GM04503 (cell line): Measurements from ENCODE around the gene LYPD6.

ENCODE experiments used
- DNase-seq: peaks from one replicate; pipeline ENCODE4 v3.0.0-alpha.2; 2012; ENCODE audit warnings: low read depth

The LYPD6 gene

DNA sequence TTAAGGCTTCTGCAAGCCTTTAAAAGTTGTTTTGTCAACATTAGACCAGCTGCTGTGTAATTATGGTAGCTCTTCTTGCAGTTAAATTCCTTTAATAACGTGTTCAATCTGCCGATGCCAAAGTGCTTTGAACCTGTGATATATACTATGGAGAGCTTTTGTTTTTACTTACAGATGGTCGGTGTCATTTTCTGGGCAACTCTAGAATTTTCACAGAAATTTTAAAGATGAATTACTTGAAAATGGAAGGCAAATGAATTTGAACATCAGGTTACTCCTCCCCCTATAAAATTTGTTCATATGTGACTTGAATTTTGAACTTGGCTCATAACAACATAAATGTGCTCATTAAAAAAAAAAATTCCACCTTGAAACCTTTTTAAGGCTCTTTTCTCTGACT lies 23.0 kb downstream of the LYPD6 start:
- DNase-seq = no peak

DNA sequence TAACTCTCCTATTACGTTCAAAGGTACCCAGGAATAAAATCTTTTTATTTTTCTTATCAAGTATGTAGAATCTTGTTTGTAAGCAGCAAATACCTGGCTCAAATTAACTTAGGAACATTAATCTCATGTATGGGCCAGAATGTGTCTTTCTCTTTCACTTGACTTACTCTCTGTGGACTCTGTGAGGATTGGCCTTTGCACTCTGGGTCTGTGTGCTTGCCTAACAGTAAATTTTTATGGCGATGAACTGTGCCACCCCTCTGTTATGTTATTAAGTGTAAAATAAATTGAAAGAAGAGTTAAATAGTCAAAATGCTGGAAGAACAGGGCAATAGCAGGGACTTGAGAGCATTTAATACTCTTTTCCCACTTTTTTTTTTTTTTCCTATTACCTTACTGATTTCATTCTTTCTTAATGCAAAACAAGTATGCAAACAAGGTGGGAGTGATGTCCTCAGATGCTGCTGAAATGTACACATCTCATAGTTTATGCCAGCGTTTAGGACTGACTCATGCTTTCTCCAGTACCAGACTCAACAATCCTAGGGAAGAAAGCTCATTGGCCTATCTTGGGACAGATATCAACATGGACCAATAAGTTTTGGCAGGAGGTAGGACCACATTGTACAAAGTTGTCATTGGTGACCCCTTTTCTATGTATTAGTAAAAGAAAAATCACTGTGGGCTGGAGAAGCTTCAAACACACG lies 25.5 kb downstream of the LYPD6 start:
- no peak for DNase-seq

DNA sequence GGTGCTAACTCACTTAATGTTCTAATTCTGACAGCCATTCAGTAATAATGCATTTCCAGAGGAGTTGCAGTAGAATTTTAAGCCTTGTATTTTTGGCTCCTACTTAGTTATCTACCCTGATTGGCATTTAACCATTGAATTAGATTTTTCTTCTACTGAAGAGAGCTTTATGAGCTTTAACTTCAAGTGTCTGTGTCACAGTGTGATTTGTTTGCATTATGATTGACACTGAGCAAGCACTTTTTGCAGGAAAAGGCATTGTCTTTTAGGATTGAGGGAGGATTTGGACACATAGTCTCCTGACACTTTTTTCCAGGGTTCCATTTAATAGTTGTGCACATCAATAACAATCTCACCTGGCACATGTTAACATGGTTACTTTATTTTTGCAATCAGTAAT lies 26.7 kb downstream of the LYPD6 start:
- DNase-seq = no peak

DNA sequence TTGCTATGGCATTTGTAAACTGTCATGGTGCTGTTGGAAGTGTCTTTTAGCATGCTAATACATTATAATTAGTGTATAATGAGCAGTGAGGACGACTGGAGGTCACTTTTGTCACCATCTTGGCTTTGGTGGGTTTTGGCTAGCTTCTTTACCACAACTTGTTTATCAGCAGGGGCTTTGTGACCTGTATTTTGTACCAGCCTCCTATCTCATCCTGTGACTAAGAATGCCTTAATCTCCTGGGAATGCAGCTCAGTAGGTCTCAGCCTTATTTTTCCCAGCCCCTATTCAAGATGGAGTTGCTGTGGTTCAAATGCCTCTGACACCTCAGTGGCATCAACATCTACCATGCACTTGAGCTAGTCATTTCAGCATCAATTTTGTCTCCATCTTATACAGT lies 29.7 kb downstream of the LYPD6 start:
- no peak for DNase-seq

DNA sequence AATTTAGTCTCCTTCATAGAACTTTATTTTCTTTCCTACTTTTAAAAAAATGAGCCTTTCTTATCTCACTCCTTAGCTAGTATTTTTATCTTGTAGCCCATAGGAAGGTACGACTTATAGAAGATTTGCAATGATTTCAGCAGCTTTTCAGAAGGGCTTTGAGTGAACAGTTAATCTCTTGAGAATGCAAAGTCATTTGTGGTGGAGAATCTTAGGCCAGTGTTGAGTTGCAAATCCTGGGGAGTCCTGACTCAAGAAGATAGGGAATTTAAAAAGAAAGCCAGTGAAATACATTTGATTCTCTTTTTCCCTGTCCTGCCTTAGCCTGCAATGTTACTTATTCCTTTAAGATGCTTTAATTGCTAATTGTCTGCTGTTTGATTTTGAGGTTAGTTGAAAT lies 33.6 kb downstream of the LYPD6 start:
- no peak for DNase-seq

DNA sequence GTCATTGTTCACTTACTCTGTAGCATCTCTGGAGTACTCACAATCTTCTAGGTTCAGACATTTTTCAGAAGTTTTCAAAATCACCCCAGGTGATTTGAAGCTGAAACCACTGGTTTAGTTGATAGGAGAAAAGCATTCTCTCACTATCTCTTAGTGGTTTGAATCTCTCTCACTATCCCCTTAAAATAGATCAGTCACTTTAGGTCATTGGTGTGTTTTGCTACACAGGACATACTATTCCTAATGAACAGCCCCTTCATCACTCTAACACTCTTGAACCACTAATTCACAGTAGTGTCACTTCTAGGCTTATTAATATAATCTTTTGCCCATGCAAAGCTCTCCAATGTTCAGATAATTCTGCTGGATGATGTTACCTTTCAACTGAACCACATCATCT lies 34.5 kb downstream of the LYPD6 start:
- DNase-seq = no peak

DNA sequence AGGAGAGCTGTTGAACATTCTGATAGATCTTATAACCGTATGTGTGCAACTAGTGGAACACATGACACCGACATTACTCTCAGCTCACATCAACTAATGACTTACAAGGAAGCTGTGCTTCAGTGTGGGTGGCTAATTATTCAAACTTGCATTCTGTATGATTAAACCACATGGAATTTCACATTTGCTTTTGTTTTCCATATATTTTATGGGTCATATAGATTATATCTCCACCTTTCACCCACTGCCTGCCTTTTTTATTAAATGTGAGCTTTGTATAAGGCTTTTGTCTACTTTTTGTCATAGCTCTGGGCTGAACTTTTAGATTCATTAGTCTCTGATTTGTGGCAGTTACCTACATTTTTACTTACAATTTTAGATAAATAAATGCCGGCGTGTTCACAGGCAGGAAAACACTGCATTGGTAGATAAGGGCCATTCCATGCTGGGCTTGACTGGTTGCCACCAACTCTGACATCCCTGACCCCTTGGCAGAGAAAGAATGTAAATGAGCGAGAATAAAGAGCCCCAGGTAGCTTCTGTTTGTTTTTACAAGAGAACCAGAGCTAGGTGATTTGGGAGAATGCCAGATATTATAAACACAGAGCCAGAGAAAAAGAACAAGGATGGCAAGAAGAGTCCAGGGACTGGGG lies 35.7 kb downstream of the LYPD6 start:
- DNase-seq = no peak

DNA sequence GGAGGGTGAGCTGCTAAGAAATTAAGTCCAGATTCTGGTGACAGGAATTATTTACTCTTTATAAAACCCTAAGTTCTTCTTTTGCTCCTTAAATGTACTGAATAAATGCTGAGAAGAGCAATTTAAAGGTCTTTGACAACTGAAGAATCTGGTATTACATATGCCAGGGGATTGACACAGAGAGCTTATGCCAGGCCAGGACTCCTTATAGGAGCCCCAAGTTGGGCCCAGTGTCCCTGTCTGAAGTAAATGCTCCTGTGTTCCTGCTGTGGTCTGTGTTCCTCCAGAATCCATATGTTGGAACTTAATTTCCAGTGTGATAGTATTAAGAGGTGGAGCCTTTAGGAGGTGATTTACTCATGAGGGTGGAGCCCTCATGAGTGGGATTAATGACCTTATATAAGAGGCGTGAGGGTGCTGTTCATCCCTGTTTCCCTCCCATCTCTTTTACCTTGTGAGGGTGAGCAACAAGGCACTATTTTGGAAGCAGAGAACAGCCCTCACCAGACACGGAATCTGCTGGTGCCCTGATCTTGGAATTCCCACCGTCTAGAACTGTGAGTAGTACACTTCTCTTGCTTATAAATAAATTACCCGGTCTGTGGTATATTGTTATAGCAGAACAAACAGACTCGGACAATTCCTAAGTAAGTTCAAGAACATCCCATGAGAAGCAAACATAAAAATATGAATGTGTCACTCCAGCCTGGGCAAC lies 39.8 kb downstream of the LYPD6 start:
- no peak for DNase-seq

DNA sequence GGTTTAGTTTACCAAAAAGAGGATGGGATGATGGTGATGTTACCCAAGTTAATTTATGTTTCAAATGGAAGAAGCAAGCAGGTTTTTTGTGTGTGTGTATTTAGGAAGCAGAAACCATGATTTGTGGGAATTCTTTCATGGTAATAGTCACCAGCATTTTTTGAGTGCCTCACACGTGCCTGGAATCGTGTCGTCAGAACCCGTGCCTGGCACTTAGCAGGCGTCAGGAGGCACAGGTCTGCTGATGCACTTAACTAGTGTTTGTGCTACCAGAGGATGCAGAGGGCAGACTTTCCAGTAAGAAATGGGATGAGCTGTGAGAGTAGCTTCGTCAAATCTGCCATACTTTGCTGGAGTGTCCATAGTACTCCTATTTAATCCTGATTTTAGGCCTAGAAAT lies 41.1 kb downstream of the LYPD6 start:
- no peak for DNase-seq

DNA sequence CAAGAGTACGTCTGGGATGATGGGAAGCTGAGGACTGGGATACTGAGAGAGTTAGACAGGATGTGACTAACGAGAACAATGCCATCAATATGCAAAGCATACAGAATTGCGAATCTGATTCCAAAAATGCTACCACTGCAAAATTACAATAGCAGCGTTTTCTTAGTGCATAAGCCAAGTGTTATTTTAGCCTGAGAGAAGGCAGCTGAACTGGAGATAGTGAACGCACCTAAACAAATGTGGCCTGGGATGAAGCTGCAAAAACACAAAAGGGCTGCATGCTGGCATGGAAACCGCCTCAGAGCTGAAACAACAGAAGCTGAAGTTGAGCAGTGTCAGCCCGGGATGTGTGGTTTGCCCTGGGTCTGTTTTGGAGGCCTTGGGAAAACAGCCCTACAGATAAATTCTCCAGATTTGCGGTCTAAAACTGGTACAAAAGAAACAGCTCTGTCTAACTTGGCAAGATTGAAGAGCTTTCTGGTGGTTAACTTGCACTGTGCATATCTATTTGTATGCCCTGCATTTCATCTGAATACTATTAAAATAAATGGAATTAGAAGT lies 45.5 kb downstream of the LYPD6 start:
- DNase-seq = no peak

DNA sequence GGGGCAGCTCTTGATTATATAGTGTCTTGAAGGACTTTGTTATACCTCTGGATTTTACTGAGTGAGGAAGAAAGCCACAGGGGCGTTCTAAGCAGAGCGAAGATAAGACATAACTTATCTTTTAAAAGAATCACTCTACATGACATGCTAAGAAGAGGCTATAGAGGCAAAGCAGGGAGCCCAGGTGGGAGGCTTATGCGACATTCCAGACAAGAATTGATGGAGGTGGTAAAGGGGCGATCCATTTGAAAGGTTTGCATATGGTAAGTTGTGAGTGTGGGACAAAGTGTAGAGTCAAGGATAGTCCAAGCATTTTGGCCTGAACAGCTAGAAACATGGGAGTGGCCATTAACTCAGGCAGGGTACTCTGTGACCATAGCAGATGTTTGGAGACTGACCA lies 49.8 kb downstream of the LYPD6 start:
- DNase-seq = no peak

DNA sequence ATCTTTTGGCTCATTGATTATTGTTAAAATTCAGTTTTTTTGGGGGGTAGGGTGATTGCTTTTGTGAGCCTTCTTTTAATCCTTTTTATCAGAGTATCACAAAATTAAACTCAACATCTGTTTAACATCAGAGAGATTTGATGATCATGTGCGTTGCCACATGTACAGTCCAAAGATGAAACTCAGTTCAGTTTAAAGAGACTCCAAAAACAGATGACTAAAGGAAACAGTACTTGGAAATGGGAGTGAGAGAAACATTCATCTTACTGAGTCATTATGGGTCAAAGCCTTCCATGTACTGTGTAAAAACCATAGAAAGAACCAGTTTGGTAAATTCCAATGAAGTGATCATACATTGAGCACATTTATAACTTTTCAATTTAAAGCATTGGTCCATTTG lies 53.0 kb downstream of the LYPD6 start:
- DNase-seq = peak; percentile 90

DNA sequence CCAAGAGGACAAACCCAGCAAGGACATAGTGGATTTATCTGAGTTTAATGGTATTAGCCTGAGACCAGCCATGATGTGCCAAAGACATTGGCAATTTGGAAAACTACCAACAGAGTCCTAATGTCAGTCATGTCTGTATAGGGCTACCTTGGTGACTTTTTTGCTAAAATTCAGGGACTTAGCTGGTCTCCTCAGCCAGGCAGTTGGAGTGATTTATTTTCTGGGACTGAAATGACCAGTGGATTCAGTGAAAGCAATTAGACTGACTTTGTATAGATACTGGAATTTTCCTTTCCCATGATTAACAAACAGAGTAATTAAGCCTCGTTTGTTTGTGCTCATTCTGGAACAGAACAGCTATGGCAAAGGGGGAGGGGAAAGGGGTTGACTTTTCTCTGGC lies 55.0 kb downstream of the LYPD6 start:
- no peak for DNase-seq

DNA sequence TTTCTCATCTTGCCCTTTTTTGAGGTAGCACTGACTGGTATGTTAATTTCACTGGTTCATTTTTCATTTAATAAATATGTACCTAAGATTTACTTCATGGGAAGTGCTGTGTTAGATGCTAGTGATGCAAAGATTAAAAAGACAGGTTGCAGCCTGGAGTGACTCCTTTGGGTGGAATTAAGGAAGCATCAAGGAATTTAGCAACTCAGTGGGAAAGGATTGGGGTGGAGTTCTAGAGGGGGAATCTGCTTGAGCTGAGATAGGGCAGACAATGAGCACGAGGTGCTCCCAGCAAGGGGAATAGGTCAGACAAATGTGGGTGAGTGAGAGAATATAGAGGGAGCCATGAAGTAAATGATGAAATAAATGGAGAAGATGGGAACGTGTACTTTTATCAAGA lies 57.0 kb downstream of the LYPD6 start:
- no peak for DNase-seq

DNA sequence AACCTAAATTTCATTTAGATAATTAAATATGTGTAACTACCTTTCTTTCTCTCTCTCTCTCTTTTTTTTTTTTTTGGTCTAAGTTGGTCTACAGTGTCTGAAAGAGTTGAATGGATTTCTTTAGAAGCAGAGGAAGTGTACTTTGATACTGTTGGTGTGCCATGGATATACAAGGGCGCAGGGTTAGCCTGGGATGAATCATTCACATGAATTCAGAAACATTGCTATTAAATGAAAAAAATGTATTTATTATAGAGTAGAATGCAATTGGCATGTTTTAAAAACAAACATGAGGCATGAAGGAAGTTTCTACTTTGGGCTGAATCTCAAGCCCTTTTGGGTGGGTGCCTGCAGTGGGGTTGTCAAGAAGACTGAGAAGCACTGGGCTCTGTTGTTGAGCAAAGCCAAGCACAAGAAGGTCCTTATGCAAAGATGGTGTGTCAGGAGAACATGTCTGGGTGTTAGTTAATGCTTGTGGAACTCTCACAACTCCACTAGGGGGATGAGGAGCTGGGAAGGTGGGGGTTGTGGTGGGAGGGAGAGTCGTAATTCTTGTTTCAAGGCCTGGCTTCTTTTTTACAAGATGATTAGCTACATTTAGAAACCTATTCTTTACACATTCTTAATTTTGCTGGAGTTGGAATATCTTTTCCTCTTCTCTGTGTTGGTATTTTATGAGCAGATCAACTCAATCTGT lies 57.9 kb downstream of the LYPD6 start:
- no peak for DNase-seq

DNA sequence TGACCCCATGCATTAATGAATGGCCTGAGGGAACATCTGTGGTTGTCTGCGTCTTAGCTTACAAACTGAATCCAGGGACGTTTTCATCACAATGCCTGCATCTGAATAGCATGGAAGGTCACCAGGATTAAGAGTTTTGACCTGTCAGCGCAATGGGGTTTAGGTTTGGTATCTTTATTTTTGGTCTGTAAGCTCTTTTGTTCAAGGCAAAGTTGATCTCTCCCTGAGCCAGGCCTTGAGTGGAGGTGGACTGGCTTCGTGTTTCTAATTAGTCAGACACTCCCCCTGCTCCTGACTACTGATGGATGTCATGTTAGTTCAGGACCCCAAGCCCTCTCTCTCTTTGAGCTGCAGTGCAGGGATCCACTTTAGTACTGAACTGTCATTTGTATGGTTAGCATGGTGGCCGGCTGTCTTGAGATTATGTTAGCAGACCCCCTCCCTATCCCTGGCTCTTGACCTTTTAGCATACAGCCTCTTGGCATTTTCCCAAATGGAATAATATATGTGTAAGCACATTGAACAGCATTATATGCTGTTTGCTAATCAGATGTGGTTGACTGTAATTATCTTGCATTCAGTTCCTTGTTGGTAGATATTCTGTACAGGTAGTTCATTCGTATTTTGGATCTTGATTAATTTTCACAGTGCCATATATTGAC lies 59.2 kb downstream of the LYPD6 start:
- DNase-seq = no peak

DNA sequence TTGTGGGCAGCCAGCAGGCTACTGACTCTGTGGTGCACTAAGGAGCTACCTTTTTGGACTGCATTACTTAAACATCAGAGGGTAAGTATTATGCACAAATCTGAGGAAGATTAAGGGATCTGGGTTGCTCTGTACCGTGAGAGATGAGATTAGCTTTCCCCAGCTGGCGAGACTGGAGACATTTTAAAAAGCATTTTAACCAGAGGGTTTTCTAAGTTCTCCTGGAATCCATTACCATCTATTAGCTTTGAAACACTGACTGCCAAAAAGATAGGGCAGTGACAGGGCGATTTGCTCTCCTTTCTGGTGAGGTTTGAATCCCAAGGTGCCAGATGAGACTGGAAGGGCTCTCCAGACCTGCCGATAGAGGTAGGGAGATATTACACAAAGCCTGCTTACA lies 63.2 kb downstream of the LYPD6 start:
- no peak for DNase-seq

DNA sequence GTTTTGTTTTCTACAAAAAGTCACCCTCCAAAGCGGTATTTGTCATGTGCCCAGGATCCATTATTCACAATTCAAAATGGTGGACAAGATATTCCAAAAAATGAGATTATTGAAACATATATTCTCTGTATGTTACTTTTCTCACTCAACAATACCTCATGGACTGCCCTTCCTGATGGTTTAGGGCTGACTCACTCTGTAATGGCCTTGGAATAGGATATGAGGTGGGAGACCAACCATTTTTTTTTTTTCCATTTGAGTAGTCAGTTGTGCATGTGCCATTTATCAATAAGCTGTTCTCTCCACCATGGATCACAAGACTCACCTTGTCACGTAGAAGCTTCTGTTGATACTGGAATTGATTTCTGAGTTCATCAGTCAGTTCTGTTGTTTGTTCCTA lies 64.5 kb downstream of the LYPD6 start:
- DNase-seq = no peak

DNA sequence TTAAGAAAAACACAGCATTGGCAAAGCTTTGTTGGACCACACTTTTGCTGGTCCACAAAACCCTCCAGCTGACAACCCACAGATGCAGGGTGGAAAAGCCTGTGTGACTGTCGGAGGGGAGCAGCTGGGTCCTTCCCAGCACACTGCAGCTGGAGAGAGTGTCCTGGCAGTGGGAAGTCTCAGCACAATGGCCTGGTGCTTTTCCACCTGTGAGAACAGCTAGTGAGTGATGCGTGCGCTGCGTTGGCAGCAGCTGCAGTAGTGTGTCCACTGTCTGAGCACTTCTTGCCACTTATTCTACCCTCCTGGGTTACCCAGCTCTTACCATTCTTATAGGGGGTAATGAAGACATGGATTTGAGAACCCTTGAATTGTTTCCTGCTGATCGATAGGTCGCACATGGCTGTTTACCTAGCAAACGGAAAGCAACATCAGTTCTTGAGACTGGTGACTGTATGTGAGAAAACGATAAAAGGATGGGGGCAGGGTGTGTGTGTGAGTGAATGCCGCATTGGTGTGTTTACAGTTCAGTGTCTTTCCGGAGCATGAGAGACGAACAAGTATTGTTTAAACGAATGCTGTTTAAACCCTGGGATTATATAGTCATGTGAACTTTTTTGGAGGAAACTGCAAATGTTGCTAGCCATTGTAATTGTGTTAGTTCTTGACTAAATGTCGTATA lies 69.7 kb downstream of the LYPD6 start:
- no peak for DNase-seq

DNA sequence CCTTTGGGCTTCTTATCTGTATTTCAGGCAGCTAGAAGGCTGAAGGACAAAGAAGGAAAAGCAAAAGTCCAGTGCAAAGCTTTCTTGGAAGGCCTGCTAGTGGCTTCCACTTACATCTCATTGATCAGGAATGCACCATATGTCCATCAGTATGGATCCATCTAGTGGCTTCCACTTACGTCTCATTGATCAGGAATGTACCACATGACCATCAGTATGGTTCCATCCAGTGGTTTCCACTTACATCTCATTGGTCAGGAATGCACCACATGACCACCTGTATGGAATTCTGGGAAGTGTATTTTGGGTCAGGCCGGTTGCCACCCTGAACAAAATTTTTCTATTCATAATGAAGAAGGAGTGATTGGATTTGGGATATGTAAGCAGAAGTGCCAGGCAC lies 70.6 kb downstream of the LYPD6 start:
- DNase-seq = no peak

DNA sequence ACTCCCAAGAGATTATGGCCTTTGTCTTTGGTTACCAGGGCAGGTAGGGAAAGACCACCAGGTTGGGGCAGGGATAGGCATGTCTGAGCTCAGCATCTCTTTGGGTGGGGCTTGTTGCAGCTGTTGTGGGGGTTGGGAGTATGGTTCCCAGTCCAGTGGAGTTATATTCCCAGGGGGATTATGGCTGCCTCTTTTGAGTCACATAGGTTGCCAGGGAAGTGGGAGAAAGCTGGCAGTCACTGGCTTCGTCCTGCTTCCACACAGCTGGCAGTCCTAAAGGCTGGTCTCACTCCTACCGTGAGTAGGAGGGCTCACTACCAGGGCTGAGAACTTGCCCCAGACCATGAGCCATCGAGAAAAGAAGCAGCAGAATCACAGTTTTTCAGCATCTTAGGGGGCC lies 79.1 kb downstream of the LYPD6 start:
- DNase-seq = no peak
